Smooth muscle cell (in vitro differentiated cells): ENCODE results near the gene OGFOD2. TPM values are rescaled to one million over a fixed set of nuclear protein-coding genes. Genes with fewer than 3 reads are reported as not detected.

Experiments used
- DNase-seq: peaks from one replicate; lab custom pipeline; 2025; ENCODE audit not compliant: unreplicated experiment; lab: John Stamatoyannopoulos, UW
- H2AFZ ChIP-seq: fragments of 200-600 bp; sonication (generic); 2 replicates; pipeline ENCODE4 v1.6.0; 2016; ENCODE audit warnings: antibody characterized with exemption, low read depth, mild to moderate bottlenecking
- H3F3A ChIP-seq: fragments of 200-600 bp; sonication (generic); 2 replicates; pipeline ENCODE4 v1.6.0; 2017; ENCODE audit warnings: antibody characterized with exemption, low read depth
- H3K27ac ChIP-seq: fragments of 200-600 bp; sonication (generic); 2 replicates; pipeline ENCODE4 v1.5.1; 2016; ENCODE audit warnings: low read depth, mild to moderate bottlenecking
- H3K27me3 ChIP-seq: fragments of 200-600 bp; sonication (generic); 2 replicates; pipeline ENCODE4 v1.6.1; 2016; ENCODE audit warnings: low read depth, mild to moderate bottlenecking
- H3K36me3 ChIP-seq: fragments of 200-600 bp; sonication (generic); 2 replicates; pipeline ENCODE4 v1.5.1; 2016; ENCODE audit warnings: low read depth
- H3K4me1 ChIP-seq: fragments of 200-600 bp; sonication (generic); 2 replicates; pipeline ENCODE4 v1.5.1; 2016; ENCODE audit warnings: low read depth
- H3K4me2 ChIP-seq: fragments of 200-600 bp; sonication (generic); 2 replicates; pipeline ENCODE4 v1.6.0; 2016; ENCODE audit warnings: mild to moderate bottlenecking
- H3K4me3 ChIP-seq: fragments of 200-600 bp; sonication (generic); 2 replicates; pipeline ENCODE4 v1.5.1; 2016; ENCODE audit warnings: mild to moderate bottlenecking
- H3K79me2 ChIP-seq: fragments of 200-600 bp; sonication (generic); 2 replicates; pipeline ENCODE4 v1.6.0; 2016; ENCODE audit warnings: low read depth, mild to moderate bottlenecking
- H3K9ac ChIP-seq: fragments of 200-600 bp; sonication (generic); 2 replicates; pipeline ENCODE4 v1.6.0; 2016; ENCODE audit warnings: low read depth
- H3K9me3 ChIP-seq: fragments of 200-600 bp; sonication (generic); replicated peaks from 2 replicates; pipeline ENCODE4 v1.5.1; 2016; ENCODE audit warnings: low read depth
- H4K20me1 ChIP-seq: fragments of 200-600 bp; sonication (generic); 2 replicates; pipeline ENCODE4 v1.6.0; 2016; ENCODE audit warnings: low read depth
- WGBS: methylation state at CpG from one replicate; pipeline ENCODE4 v1.1.7; 2016; ENCODE audit warnings: low lambda C conversion rate; 5-methylcytosine and 5-hydroxymethylcytosine counted together
- polyA plus RNA-seq: library from polyadenylated mRNA; unstranded; fragments of >200 nt; fragmentation: Nextera tagmentation; extraction: Ambion mirVana; gene quantifications from 2 replicates; pipeline ENCODE4 v1.2.1, GENCODE V29; 2016
- total RNA-seq: library from RNA; depleted of rRNA; stranded (reverse); fragments of >200 nt; gene quantifications from 2 replicates; pipeline ENCODE4 v1.2.3, GENCODE V29; 2014
- TF ChIP-seq, protein P1 (sequence below): fragments of 200-600 bp; sonication (generic); IDR thresholded peaks from 2 replicates; pipeline ENCODE4 v1.5.1; 2017; ENCODE audit warnings: borderline replicate concordance, mild to moderate bottlenecking, antibody characterized with exemption; ENCODE audit not compliant: insufficient read depth, poor library complexity, severe bottlenecking

Gene OGFOD2
- total and polyA plus RNA-seq, 2 experiments from 2014 or later = 9.7 to 15.8 TPM

DNA sequence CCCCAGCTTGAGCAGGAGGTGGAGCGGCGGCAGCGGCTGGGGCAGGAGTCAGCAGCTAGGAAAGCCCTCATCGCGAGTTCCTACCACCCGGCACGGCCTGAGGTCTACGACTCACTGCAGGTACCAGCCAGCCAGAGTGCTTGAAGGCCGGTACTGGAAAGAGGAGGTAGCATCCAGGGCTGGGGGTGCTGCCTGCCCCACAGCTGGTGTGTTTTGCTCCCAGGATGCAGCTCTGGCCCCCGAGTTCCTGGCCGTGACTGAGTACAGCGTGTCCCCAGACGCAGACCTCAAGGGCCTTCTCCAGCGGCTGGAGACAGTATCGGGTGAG lies 1.6 kb downstream of the OGFOD2 start:
- 91% methylated on average over 15 of the region's 15 CpGs for WGBS
- Histone ChIP-seq H3K4me1 (peaks cover 15% of the 10 kb centered on the region), H3K36me3 (no peaks in the 10 kb centered on the region), H3K27me3 (no peaks in the 10 kb centered on the region), H3K9me3 (no peaks in the 10 kb centered on the region), H4K20me1 (peaks cover 3% of the 10 kb centered on the region), H3K79me2 (peaks cover 32% of the 10 kb centered on the region), H3K9ac (no peak overlapping the region), H3K4me3 (no peak overlapping the region), H3K4me2 (peak overlapping the region; percentile 89), H2AFZ (no peak overlapping the region), H3K27ac (peak overlapping the region; percentile 87), H3F3A (no peaks in the 10 kb centered on the region)
- DNase-seq = no peak
- TF ChIP-seq, protein P1, sequence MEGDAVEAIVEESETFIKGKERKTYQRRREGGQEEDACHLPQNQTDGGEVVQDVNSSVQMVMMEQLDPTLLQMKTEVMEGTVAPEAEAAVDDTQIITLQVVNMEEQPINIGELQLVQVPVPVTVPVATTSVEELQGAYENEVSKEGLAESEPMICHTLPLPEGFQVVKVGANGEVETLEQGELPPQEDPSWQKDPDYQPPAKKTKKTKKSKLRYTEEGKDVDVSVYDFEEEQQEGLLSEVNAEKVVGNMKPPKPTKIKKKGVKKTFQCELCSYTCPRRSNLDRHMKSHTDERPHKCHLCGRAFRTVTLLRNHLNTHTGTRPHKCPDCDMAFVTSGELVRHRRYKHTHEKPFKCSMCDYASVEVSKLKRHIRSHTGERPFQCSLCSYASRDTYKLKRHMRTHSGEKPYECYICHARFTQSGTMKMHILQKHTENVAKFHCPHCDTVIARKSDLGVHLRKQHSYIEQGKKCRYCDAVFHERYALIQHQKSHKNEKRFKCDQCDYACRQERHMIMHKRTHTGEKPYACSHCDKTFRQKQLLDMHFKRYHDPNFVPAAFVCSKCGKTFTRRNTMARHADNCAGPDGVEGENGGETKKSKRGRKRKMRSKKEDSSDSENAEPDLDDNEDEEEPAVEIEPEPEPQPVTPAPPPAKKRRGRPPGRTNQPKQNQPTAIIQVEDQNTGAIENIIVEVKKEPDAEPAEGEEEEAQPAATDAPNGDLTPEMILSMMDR = no peak

DNA sequence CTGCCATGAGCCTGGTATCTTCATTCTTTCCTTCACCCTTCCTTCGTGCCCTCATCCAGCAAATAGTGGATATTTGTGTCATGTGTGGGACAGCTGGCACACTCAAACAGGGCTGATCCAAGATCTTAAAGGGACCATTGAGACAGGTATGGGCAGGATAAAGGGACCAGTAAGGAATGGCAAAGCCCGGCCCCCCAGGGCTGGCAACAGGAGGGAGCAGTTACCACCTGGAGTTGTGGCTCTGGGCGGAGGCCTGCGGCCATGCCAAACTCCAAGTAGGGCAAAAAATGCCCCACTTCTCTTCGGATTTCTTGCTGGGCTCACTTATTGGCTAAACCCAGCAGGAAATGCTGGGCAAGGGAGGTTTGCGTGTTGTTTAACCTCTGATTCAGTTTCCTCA lies 2.1 kb downstream of the OGFOD2 start:
- Histone ChIP-seq H3F3A (no peaks in the 10 kb centered on the region), H2AFZ (no peak overlapping the region), H3K36me3 (no peaks in the 10 kb centered on the region), H3K9ac (no peak overlapping the region), H3K4me1 (peaks cover 20% of the 10 kb centered on the region), H4K20me1 (peaks cover 8% of the 10 kb centered on the region), H3K27ac (no peak overlapping the region), H3K79me2 (peaks cover 38% of the 10 kb centered on the region), H3K9me3 (no peaks in the 10 kb centered on the region), H3K4me2 (no peak overlapping the region), H3K27me3 (no peaks in the 10 kb centered on the region), H3K4me3 (no peak overlapping the region)
- WGBS = 97% methylated on average over 6 of the region's 6 CpGs
- TF ChIP-seq, protein P1 = no peak
- DNase-seq = no peak

DNA sequence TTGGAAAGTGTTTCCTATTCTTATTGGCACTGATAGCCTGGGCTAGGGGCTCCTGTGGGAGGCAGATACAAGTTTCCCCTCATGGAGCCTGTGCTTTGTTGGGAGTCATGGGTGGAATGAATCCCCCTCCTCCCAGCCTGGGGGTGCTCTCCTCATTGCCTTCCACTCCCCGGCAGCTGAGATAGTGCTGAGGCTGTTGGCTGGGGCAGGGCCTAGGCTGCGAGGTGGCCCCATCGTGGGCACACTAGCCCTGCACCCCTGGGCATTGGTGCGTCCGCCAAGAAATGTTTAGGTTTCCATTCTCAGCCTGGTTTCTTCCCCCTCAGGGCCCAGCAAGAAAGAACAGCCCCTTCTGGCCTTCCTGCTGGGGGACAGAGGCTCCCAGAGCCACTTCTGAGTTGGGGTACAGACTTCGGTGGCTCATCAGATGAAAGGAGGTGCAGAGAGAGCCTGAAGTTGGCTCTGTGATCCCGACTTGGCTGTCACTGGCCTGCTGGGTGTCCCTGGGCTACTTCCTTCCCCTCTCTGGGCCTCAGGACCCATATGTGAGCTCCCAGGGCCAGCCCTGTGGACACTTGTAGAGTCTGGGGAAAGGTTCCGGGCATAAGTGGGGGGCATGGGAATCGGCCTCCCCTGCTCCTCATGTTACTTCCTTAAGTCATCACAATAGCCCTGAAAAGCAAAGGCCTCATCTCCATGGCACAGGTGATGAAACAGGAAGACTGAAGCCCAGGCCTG lies 2.8 kb downstream of the OGFOD2 start:
- no peak for DNase-seq
- WGBS = 98% methylated on average over 9 of the region's 9 CpGs
- no peak overlapping the region for H3K9ac ChIP-seq

More for the DNA sequence above, 2.8 kb downstream of the OGFOD2 start:
- peaks cover 44% of the 10 kb centered on the region for H3K79me2 ChIP-seq
- H3K36me3 ChIP-seq = no peaks in the 10 kb centered on the region
- H2AFZ ChIP-seq = no peak overlapping the region
- no peaks in the 10 kb centered on the region for H3F3A ChIP-seq
- H3K4me2 ChIP-seq = no peak overlapping the region
- peaks cover 25% of the 10 kb centered on the region for H3K4me1 ChIP-seq
- no peak overlapping the region for H3K27ac ChIP-seq
- H3K27me3 ChIP-seq = no peaks in the 10 kb centered on the region
- no peaks in the 10 kb centered on the region for H3K9me3 ChIP-seq
- TF ChIP-seq, protein P1 = no peak
- H4K20me1 ChIP-seq = peaks cover 8% of the 10 kb centered on the region
- H3K4me3 ChIP-seq = no peak overlapping the region
